ENCODE data around the gene TPST1. TPM values are rescaled to one million over a fixed set of nuclear protein-coding genes. Genes with fewer than 3 reads are reported as not detected.

The TPST1 gene
- total and polyA plus RNA-seq, 9 of the 15 experiments (the other 6 are each of a cell fraction or from before 2014, with no cell fraction given) = 0.15 to 2.2 (median 0.53) TPM

DNA sequence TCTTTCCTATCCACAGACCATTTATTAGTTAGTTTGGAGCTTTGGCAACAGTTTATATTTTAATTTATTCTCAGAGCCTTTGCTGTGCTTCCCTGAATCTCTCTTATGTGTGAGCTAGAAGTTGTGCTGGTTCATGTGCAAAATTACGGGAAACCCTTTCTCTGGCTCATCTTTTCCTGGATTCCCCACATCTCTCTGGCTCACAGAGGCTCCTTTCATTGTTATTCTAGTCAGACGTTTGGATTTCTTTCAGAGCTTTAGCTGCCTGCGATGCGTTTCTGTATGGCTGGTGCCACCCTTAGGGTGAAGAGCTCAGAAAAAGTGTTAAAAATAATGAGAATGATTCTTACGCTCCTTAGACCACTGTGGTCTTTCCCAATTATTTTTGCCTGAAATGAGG lies 53.3 kb downstream of the TPST1 start:
- Histone ChIP-seq H3K4me2 (ENCODE audit: insufficient read depth, low read length) (no peak overlapping the region), H3K27me3 (ENCODE audit: control insufficient read depth in 2 of 2, insufficient read depth in 2 of 2, low read length in 2 of 2) (0 out of 5 replicates have a peak, but pooled peaks cover 0 to 2% of the 10 kb centered on the region in 2 experiments), H3K9me3 (replicated peaks; ENCODE audit: control insufficient read depth, insufficient read depth, low read depth, low read length) (no peaks in the 10 kb centered on the region), H4K20me1 (replicated peaks; ENCODE audit: control insufficient read depth, insufficient read depth, low read length) (no peaks in the 10 kb centered on the region), H3K36me3 (ENCODE audit: control insufficient read depth, insufficient read depth, low read length) (no peaks in the 10 kb centered on the region), H3K9ac (ENCODE audit: insufficient read depth in 1 of 2, low read depth in 2 of 2, low read length in 2 of 2) (no peak overlapping the region), H3K9me1 (ENCODE audit: control insufficient read depth, insufficient read depth, low read length) (no peaks in the 10 kb centered on the region), H3K79me2 (ENCODE audit: control insufficient read depth, insufficient read depth, low read length) (no peaks in the 10 kb centered on the region), H2AFZ (ENCODE audit: low read depth, low read length) (no peak overlapping the region), H3K4me3 (no peak overlapping the region), H3K27ac (ENCODE audit: extremely low read depth, low read depth, low read length) (no peak overlapping the region), H3K4me1 (replicated peaks in 1 of 2; ENCODE audit: control insufficient read depth in 2 of 2, insufficient read depth in 2 of 2, low read length in 2 of 2) (no peaks in the 10 kb centered on the region)
- intact Hi-C loops (cut with micrococcal nuclease) = no loop called here
- in situ Hi-C loops (cut with MboI) = no loop called here
- ATAC-seq (no peak), DNase-seq (ENCODE audit: extremely low read depth in 1 of 4, low spot score in 3 of 4) (no peak), FAIRE-seq (no peak)
- BruUV-seq (replicated peaks) = no TSS peak
- ChIA-PET POLR2A (interaction anchor here (0.6 to 1.2 kb wide), 3 partner anchors 8 to 259 kb away, joined by 3 to 4 read pairs (median 3); no protein-coding TSS in a partner anchor), CTCF (ENCODE audit: low intra/inter-chr PET ratio) (no interaction called here)
- WGBS (ENCODE audit: insufficient coverage, low coverage, missing lambda C conversion rate) = 0% methylated on average over 5 of the region's 5 CpGs
- TF ChIP-seq ARID1B (IDR thresholded peaks at IDR 0.05) (no peak), PHF20 (IDR thresholded peaks at IDR 0.05; ENCODE audit: partially characterized antibody) (no peak), GABPB1 (CRISPR knock-in tag; IDR thresholded peaks at IDR 0.05) (no peak), ESRRA (IDR thresholded peaks at IDR 0.05; ENCODE audit: borderline replicate concordance, low read depth) (no peak), HIVEP1 (CRISPR knock-in tag; IDR thresholded peaks at IDR 0.05) (no peak), HMG20A (CRISPR knock-in tag; conservative IDR thresholded peaks at IDR 0.05) (no peak), EP400 (IDR thresholded peaks at IDR 0.05) (no peak), SIN3B (IDR thresholded peaks at IDR 0.05; ENCODE audit: low read depth) (no peak), RBM39 (optimal IDR thresholded peaks at IDR 0.05; ENCODE audit: low read depth, low read length) (no peak), SAFB2 (IDR thresholded peaks at IDR 0.05; ENCODE audit: borderline replicate concordance, low read depth, low read length, severe bottlenecking) (no peak), POU5F1 (IDR thresholded peaks at IDR 0.05; ENCODE audit: borderline replicate concordance, low read depth, low read length, partially characterized antibody) (no peak), KLF1 (tag; IDR thresholded peaks at IDR 0.05) (no peak), ZNF436 (CRISPR knock-in tag; IDR thresholded peaks at IDR 0.05) (no peak)
- TF ChIP-seq, protein P1, sequence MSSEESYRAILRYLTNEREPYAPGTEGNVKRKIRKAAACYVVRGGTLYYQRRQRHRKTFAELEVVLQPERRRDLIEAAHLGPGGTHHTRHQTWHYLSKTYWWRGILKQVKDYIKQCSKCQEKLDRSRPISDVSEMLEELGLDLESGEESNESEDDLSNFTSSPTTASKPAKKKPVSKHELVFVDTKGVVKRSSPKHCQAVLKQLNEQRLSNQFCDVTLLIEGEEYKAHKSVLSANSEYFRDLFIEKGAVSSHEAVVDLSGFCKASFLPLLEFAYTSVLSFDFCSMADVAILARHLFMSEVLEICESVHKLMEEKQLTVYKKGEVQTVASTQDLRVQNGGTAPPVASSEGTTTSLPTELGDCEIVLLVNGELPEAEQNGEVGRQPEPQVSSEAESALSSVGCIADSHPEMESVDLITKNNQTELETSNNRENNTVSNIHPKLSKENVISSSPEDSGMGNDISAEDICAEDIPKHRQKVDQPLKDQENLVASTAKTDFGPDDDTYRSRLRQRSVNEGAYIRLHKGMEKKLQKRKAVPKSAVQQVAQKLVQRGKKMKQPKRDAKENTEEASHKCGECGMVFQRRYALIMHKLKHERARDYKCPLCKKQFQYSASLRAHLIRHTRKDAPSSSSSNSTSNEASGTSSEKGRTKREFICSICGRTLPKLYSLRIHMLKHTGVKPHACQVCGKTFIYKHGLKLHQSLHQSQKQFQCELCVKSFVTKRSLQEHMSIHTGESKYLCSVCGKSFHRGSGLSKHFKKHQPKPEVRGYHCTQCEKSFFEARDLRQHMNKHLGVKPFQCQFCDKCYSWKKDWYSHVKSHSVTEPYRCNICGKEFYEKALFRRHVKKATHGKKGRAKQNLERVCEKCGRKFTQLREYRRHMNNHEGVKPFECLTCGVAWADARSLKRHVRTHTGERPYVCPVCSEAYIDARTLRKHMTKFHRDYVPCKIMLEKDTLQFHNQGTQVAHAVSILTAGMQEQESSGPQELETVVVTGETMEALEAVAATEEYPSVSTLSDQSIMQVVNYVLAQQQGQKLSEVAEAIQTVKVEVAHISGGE (CRISPR knock-in tag; IDR thresholded peaks at IDR 0.05) = no peak
- TF ChIP-seq, protein P2, sequence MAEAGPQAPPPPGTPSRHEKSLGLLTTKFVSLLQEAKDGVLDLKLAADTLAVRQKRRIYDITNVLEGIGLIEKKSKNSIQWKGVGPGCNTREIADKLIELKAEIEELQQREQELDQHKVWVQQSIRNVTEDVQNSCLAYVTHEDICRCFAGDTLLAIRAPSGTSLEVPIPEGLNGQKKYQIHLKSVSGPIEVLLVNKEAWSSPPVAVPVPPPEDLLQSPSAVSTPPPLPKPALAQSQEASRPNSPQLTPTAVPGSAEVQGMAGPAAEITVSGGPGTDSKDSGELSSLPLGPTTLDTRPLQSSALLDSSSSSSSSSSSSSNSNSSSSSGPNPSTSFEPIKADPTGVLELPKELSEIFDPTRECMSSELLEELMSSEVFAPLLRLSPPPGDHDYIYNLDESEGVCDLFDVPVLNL (CRISPR knock-in tag; IDR thresholded peaks at IDR 0.05; ENCODE audit: low read depth) = no peak

Data from K562 (cell line).